Measurements from ENCODE around the gene TUNAR. TPM values are rescaled to one million over a fixed set of nuclear protein-coding genes. Genes with fewer than 3 reads are reported as not detected.

Gene TUNAR
- total and polyA plus RNA-seq, 9 of the 15 experiments (the other 6 are each of a cell fraction or from before 2014, with no cell fraction given): not detected

DNA sequence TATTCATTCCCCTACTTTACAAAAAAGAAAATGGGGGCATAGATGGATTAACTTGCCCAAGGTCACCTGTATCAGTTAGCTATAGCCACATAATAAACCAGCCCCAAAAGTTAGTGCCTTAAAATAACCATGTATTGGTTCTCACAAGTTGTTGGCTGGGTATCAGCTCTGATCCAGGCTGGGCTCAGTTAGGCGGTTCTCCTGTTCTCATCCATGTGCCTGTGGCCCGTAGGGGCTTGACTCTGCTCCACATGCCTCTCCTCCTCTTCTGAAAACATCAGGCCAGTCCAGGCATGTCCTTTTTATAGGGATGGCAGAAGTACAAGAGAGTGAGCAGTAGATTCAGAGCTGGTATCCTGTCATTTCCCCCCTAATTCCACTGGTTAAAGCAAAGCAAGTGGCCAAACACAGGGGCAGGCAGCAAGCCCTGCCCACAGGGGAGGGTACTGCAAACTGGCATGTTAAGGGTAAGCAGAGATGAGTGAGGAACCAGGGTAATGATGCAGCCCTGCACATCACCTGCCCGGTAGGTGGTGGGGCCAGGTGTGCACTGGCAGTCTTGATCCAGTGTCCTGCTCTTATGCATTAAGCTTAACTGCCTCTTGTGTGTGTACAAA, 47.9 kb upstream of the TUNAR start (continued):
- TF ChIP-seq, protein P1, sequence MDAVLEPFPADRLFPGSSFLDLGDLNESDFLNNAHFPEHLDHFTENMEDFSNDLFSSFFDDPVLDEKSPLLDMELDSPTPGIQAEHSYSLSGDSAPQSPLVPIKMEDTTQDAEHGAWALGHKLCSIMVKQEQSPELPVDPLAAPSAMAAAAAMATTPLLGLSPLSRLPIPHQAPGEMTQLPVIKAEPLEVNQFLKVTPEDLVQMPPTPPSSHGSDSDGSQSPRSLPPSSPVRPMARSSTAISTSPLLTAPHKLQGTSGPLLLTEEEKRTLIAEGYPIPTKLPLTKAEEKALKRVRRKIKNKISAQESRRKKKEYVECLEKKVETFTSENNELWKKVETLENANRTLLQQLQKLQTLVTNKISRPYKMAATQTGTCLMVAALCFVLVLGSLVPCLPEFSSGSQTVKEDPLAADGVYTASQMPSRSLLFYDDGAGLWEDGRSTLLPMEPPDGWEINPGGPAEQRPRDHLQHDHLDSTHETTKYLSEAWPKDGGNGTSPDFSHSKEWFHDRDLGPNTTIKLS (IDR thresholded peaks at IDR 0.05; ENCODE audit: borderline replicate concordance, low read depth): no peak
- TF ChIP-seq HMG20A (CRISPR knock-in tag; conservative IDR thresholded peaks at IDR 0.05) (no peak), SP1 (CRISPR knock-in tag; IDR thresholded peaks at IDR 0.05) (no peak), FOXA1 (IDR thresholded peaks at IDR 0.05; ENCODE audit: borderline replicate concordance) (no peak), ZNF121 (CRISPR knock-in tag; conservative IDR thresholded peaks at IDR 0.05) (no peak), SMARCB1 (IDR thresholded peaks at IDR 0.05; ENCODE audit: insufficient read length, low read depth) (no peak), MTF1 (CRISPR knock-in tag; IDR thresholded peaks at IDR 0.05; ENCODE audit: borderline replicate concordance) (no peak), SAFB (IDR thresholded peaks at IDR 0.05; ENCODE audit: borderline replicate concordance, low read depth, low read length) (no peak), ZBTB17 (CRISPR knock-in tag; IDR thresholded peaks at IDR 0.05) (no peak), ZC3H8 (IDR thresholded peaks at IDR 0.05) (no peak), ZNF133 (CRISPR knock-in tag; IDR thresholded peaks at IDR 0.05) (no peak)
- TF ChIP-seq, protein P2, sequence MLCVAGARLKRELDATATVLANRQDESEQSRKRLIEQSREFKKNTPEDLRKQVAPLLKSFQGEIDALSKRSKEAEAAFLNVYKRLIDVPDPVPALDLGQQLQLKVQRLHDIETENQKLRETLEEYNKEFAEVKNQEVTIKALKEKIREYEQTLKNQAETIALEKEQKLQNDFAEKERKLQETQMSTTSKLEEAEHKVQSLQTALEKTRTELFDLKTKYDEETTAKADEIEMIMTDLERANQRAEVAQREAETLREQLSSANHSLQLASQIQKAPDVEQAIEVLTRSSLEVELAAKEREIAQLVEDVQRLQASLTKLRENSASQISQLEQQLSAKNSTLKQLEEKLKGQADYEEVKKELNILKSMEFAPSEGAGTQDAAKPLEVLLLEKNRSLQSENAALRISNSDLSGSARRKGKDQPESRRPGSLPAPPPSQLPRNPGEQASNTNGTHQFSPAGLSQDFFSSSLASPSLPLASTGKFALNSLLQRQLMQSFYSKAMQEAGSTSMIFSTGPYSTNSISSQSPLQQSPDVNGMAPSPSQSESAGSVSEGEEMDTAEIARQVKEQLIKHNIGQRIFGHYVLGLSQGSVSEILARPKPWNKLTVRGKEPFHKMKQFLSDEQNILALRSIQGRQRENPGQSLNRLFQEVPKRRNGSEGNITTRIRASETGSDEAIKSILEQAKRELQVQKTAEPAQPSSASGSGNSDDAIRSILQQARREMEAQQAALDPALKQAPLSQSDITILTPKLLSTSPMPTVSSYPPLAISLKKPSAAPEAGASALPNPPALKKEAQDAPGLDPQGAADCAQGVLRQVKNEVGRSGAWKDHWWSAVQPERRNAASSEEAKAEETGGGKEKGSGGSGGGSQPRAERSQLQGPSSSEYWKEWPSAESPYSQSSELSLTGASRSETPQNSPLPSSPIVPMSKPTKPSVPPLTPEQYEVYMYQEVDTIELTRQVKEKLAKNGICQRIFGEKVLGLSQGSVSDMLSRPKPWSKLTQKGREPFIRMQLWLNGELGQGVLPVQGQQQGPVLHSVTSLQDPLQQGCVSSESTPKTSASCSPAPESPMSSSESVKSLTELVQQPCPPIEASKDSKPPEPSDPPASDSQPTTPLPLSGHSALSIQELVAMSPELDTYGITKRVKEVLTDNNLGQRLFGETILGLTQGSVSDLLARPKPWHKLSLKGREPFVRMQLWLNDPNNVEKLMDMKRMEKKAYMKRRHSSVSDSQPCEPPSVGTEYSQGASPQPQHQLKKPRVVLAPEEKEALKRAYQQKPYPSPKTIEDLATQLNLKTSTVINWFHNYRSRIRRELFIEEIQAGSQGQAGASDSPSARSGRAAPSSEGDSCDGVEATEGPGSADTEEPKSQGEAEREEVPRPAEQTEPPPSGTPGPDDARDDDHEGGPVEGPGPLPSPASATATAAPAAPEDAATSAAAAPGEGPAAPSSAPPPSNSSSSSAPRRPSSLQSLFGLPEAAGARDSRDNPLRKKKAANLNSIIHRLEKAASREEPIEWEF (CRISPR knock-in tag; IDR thresholded peaks at IDR 0.05): no peak
- TF ChIP-seq, protein P3, sequence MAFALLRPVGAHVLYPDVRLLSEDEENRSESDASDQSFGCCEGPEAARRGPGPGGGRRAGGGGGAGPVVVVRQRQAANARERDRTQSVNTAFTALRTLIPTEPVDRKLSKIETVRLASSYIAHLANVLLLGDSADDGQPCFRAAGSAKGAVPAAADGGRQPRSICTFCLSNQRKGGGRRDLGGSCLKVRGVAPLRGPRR (CRISPR knock-in tag; IDR thresholded peaks at IDR 0.05): no peak
